Right lobe of liver (tissue), 6 donors: ENCODE measurements around the gene NCOA6. TPM values are rescaled to one million over a fixed set of nuclear protein-coding genes. Genes with fewer than 3 reads are reported as not detected.

Experiments used
- ATAC-seq, 4 donors: fragments of 200-7000 bp; cut with Tn5 transposase; one replicate each; pipeline ENCODE4 v1.9.1; 2020; ENCODE audit warnings: mild to moderate bottlenecking in 4 of 4, moderate library complexity in 4 of 4
- DNase-seq, 3 donors: peaks; one replicate each; pipeline ENCODE4 v3.0.0-alpha.2; 2020
- H3K27ac ChIP-seq, 3 donors: fragments of 200-600 bp; one replicate each; pipeline ENCODE4 v1.8.0; 2022
- H3K27me3 ChIP-seq, 2 donors: fragments of 200-600 bp; one replicate each; pipeline ENCODE4 v1.8.0; 2022
- H3K36me3 ChIP-seq, 4 donors: fragments of 200-600 bp; sonication (generic) in 1 of 4; one replicate each; pipeline versions ENCODE4 v1.5.1 to v1.8.0; 2017 to 2022; ENCODE audit warnings: control low read depth in 1 of 4
- H3K4me1 ChIP-seq, 4 donors: fragments of 200-600 bp; sonication (generic) in 1 of 4; one replicate each; pipeline versions ENCODE4 v1.5.1 to v1.8.0; 2017 to 2022; ENCODE audit warnings: control low read depth in 1 of 4
- H3K4me3 ChIP-seq, 3 donors: fragments of 200-600 bp; one replicate each; pipeline ENCODE4 v1.8.0; 2022
- H3K9me3 ChIP-seq, 4 donors: fragments of 200-600 bp; sonication (generic) in 1 of 4; one replicate each; pipeline versions ENCODE4 v1.5.1 to v1.8.0; 2017 to 2022; ENCODE audit warnings: control low read depth in 1 of 4
- CTCF ChIP-seq, 4 donors: fragments of 200-600 bp in 3 of 4; fragments of 450-650 bp in 1 of 4; IDR thresholded peaks; one replicate each; pipeline versions ENCODE4 v1.5.1 to v1.8.0; 2016 to 2022; ENCODE audit warnings: antibody characterized with exemption in 4 of 4, mild to moderate bottlenecking in 2 of 4
- POLR2A ChIP-seq: fragments of 450-650 bp; IDR thresholded peaks from one replicate; pipeline ENCODE4 v1.6.1; 2017; ENCODE audit warnings: antibody characterized with exemption, mild to moderate bottlenecking
- WGBS: methylation state at CpG from one replicate; pipeline ENCODE4 v1.1.6; 2018; ENCODE audit warnings: low coverage, low lambda C conversion rate; ENCODE audit not compliant: insufficient coverage; ENCODE audit errors: missing lambda C conversion rate; 5-methylcytosine and 5-hydroxymethylcytosine counted together
- intact Hi-C, 2 donors: fragments of 100-400 bp; cut with DNase I; formaldehyde crosslinking; loops; one replicate each; pipeline versions ENCODE4 v1.11.2 to v1.14.1; 2022
- total RNA-seq, 6 experiments: library from RNA; depleted of rRNA in 2 of 6; stranded (reverse); fragments of >200 nt in 2 of 6; fragmentation: NEBNext Ultra II Directional in 3 of 6; extraction: Animal tissue kit (Norgen Biotek cat#: 25700) in 3 of 6; gene quantifications; one replicate each; pipeline versions ENCODE4 v1.1.0 to v1.2.4, GENCODE V29; 2016 to 2023
- donor health status: DM: no; HTN: yes; CAD: no.
- donor health status: DM: no; HTN: no; CAD: no.
- donor health status: DM: no; HTN: no; CAD: no.
- donor health status: DM: no; HTN: yes; CAD: no.
- donor health status: DM: no; HTN: yes; CAD: no.

Gene NCOA6
- total RNA-seq, 6 experiments from 2014 or later: 10.0 to 12.9 (median 11.1) TPM

GRCh38 chr20:34710568-34710839, 114.9 kb downstream of the NCOA6 start:
- H3K4me3 ChIP-seq: peak overlapping the region in 1 of 3 donors; percentile 65
- DNase-seq (no peak), ATAC-seq (no peak)
- H3K27ac ChIP-seq: no peak overlapping the region
- intact Hi-C loops: no loop called here
- no peak for TF ChIP-seq CTCF (IDR thresholded peaks at IDR 0.05)
- TF ChIP-seq POLR2A: no peak
- H3K9me3 ChIP-seq: no peaks in the 10 kb centered on the region
- peaks cover 0 to 38% (median 13%) of the 10 kb centered on the region in 4 donors for H3K4me1 ChIP-seq
- H3K36me3 ChIP-seq: peaks cover 0 to 7% (median 3%) of the 10 kb centered on the region in 4 donors
- no peaks in the 10 kb centered on the region for H3K27me3 ChIP-seq

GRCh38 chr20:34709831-34710567, 115.5 kb downstream of the NCOA6 start:
- TF ChIP-seq CTCF (IDR thresholded peaks at IDR 0.05) (peak in 2 of 4 donors; percentile 40 to 48), POLR2A (peak; percentile 22)
- ATAC-seq (peak; percentile 47 to 85 (median 75)), DNase-seq (peak; percentile 70 to 88 (median 84))
- intact Hi-C loops: loop anchor here (10.0 kb wide), 2 partner anchors 165 to 175 kb away; no protein-coding TSS in a partner anchor
- Histone ChIP-seq H3K4me3 (peak overlapping the region; percentile 50 to 75 (median 65)), H3K36me3 (peaks cover 0 to 7% (median 3%) of the 10 kb centered on the region in 4 donors), H3K4me1 (peaks cover 0 to 43% (median 13%) of the 10 kb centered on the region in 4 donors), H3K27me3 (no peaks in the 10 kb centered on the region), H3K9me3 (no peaks in the 10 kb centered on the region), H3K27ac (peak overlapping the region; percentile 39 to 100 (median 85))
- WGBS: 22% methylated on average over 3 of the region's 61 CpGs

GRCh38 chr20:34709044-34709830, 116.2 kb downstream of the NCOA6 start:
- peaks cover 0 to 45% (median 13%) of the 10 kb centered on the region in 4 donors for H3K4me1 ChIP-seq

More at GRCh38 chr20:34709044-34709830, 116.2 kb downstream of the NCOA6 start:
- DNase-seq: peak; percentile 86 to 91 (median 90)
- Histone ChIP-seq H3K27me3 (no peaks in the 10 kb centered on the region), H3K27ac (peak overlapping the region; percentile 39 to 100 (median 85)), H3K4me3 (peak overlapping the region; percentile 50 to 75 (median 65)), H3K9me3 (no peaks in the 10 kb centered on the region), H3K36me3 (peaks cover 0 to 3% (median 1%) of the 10 kb centered on the region in 4 donors)
- no peak for TF ChIP-seq CTCF (IDR thresholded peaks at IDR 0.05)
- TF ChIP-seq POLR2A: no peak
- ATAC-seq: peak; percentile 65 to 83 (median 75)
- WGBS: 0% methylated on average over 12 of the region's 64 CpGs
- intact Hi-C loops: loop anchor here (10.0 kb wide), 2 partner anchors 164 to 174 kb away; no protein-coding TSS in a partner anchor
